ENCODE data around the gene NRCAM. TPM values are rescaled to one million over a fixed set of nuclear protein-coding genes. Genes with fewer than 3 reads are reported as not detected.
A peak's percentile ranks its signal among the peaks of the same experiment; 100 is the strongest.

NRCAM gene
- total RNA-seq, 4 donors from 2014 or later: 0.77 to 30.3 (median 2.0) TPM; not detected in 1

- H3K27me3 ChIP-seq: no peaks in the 10 kb centered on the region
- no peak overlapping the region for H3K4me3 ChIP-seq
- no peaks in the 10 kb centered on the region for H3K4me1 ChIP-seq
- no peak for DNase-seq
- H3K27ac ChIP-seq: no peak overlapping the region
- H3K9me3 ChIP-seq: no peaks in the 10 kb centered on the region
- intact Hi-C loops (cut with DNase I; ENCODE audit: low total_unique reads): no loop called here
- no peaks in the 10 kb centered on the region for H3K36me3 ChIP-seq
- TF ChIP-seq CTCF (IDR thresholded peaks at IDR 0.05): no peak
- TF ChIP-seq POLR2A (IDR thresholded peaks at IDR 0.05): no peak
Observed at GRCh38 chr7:108149908-108150307, 306.3 kb downstream of the NRCAM start.

- no peak overlapping the region for H3K4me3 ChIP-seq
- DNase-seq: no peak
- intact Hi-C loops (cut with DNase I; ENCODE audit: low total_unique reads): no loop called here
- H3K4me1 ChIP-seq: no peaks in the 10 kb centered on the region
- no peaks in the 10 kb centered on the region for H3K36me3 ChIP-seq
- H3K27ac ChIP-seq: no peak overlapping the region
- H3K27me3 ChIP-seq: no peaks in the 10 kb centered on the region
- TF ChIP-seq POLR2A (IDR thresholded peaks at IDR 0.05) (no peak), CTCF (IDR thresholded peaks at IDR 0.05) (no peak)
- H3K9me3 ChIP-seq: no peaks in the 10 kb centered on the region
Observed at GRCh38 chr7:108149119-108149518, 307.1 kb downstream of the NRCAM start.

DNA sequence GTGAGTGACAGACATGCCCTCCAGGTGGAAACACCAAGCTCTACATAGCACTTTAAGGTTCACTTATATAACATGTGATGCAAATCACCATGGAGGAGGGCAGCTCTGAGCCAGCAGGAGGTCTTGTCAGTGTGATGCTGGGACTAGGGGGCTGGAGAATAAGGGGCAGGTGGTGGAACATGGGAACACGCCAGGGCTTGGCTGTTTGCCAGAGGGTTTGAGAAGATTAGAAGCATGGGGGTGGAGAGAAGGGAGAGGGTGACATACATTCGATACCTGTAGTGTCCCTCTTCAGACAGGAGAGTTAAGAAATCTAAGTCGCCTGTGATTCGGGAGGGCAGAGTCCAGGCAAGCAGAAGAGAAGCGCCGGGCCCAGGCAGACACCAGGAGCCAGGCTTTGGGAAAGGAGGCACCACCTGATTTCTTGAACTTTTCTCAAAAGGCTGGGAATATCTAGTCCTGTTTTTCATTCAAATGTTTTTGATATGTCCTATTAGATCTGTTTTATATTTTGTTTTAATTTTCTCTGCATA lies 309.1 kb downstream of the NRCAM start:
- no peaks in the 10 kb centered on the region for H3K27me3 ChIP-seq
- no peaks in the 10 kb centered on the region for H3K4me1 ChIP-seq
- H3K4me3 ChIP-seq: no peak overlapping the region
- peak; percentile 22 for DNase-seq
- H3K27ac ChIP-seq: no peak overlapping the region
- H3K36me3 ChIP-seq: no peaks in the 10 kb centered on the region
- intact Hi-C loops (cut with DNase I; ENCODE audit: low total_unique reads): no loop called here
- H3K9me3 ChIP-seq: no peaks in the 10 kb centered on the region
- TF ChIP-seq CTCF (IDR thresholded peaks at IDR 0.05) (no peak), POLR2A (IDR thresholded peaks at IDR 0.05) (no peak)

- DNase-seq: peak; percentile 63 to 75
- no peak overlapping the region for H3K4me3 ChIP-seq
- intact Hi-C loops (cut with DNase I; ENCODE audit: low total_unique reads): no loop called here
- no peaks in the 10 kb centered on the region for H3K36me3 ChIP-seq
- H3K4me1 ChIP-seq: no peaks in the 10 kb centered on the region
- H3K27me3 ChIP-seq: no peaks in the 10 kb centered on the region
- no peak for TF ChIP-seq POLR2A (IDR thresholded peaks at IDR 0.05)
- peak; percentile 88 to 97 (median 92) for TF ChIP-seq CTCF (IDR thresholded peaks at IDR 0.05)
- no peaks in the 10 kb centered on the region for H3K9me3 ChIP-seq
- no peak overlapping the region for H3K27ac ChIP-seq
Observed at GRCh38 chr7:108146070-108146842, 310.0 kb downstream of the NRCAM start.

DNA sequence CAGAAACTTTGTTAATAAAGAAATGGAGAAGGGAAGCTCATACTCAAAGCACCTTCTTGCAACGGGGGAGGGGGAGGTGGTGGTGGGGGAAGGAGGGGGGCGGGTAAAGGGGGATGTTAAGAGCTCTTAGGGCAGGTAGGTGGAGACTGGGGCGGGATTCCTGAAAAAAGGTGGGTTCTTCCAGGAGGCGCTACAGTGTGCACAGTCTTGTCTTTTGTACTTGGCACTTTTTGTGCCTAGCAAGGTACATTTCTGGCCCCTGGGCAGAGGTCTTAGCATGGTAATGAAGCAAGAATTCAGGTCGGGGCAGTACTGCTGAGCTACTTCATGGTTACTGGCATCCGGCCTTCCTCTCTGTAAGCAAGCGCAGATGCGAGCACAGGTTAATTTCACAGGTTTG lies 310.8 kb downstream of the NRCAM start:
- Histone ChIP-seq H3K36me3 (no peaks in the 10 kb centered on the region), H3K27ac (no peak overlapping the region), H3K4me3 (no peak overlapping the region), H3K9me3 (no peaks in the 10 kb centered on the region), H3K4me1 (no peaks in the 10 kb centered on the region), H3K27me3 (no peaks in the 10 kb centered on the region)
- TF ChIP-seq CTCF (IDR thresholded peaks at IDR 0.05) (no peak), POLR2A (IDR thresholded peaks at IDR 0.05) (no peak)
- intact Hi-C loops (cut with DNase I; ENCODE audit: low total_unique reads): no loop called here
- DNase-seq: no peak
